ENCODE measurements around the gene HSPA4.

DNA sequence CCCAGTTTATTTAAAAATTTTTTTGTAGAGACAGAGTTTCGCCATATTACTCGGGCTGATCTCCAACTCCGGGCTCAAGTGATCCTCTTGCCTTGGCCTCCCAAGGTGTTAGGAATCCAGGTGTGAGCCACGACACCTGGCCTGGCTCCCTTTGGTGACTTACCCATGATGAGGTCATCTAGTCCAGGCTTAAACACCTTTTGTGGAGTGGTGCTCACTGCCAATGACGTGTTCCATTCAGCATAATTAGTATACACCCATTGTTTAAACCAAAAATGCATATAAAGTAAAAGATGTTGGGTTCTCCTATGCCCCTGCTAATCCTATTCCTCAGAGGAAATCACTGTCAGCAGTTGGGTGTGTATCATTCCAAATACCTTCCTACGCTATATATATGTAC is 91.0 kb downstream of the HSPA4 start:
- no peak for TF ChIP-seq EZH2 (IDR thresholded peaks at IDR 0.05; ENCODE audit: insufficient read depth, poor library complexity, severe bottlenecking)
- TF ChIP-seq EZH2phosphoT487 (IDR thresholded peaks at IDR 0.05; ENCODE audit: insufficient read depth, low read depth), result no peak
